Thyroid gland (tissue), 4 donors: ENCODE data around the gene GOLGA1.

ENCODE experiments used
- CTCF ChIP-seq, 6 experiments: fragments of 200-600 bp in 3 of 6; fragments of 450-650 bp in 3 of 6; sonication (generic) in 3 of 6; IDR thresholded peaks; one replicate each; pipeline ENCODE4 v1.5.1; 2016 to 2019; ENCODE audit warnings: antibody characterized with exemption in 6 of 6, mild to moderate bottlenecking in 2 of 6, inconsistent platforms in 1 of 6, moderate library complexity in 1 of 6
- POLR2A ChIP-seq, 2 donors: fragments of 450-650 bp; IDR thresholded peaks; one replicate each; pipeline ENCODE4 v1.6.1; 2017; ENCODE audit warnings: antibody characterized with exemption in 2 of 2, mild to moderate bottlenecking in 2 of 2, moderate library complexity in 1 of 2

- TF ChIP-seq CTCF (IDR thresholded peaks at IDR 0.05) (no peak), POLR2A (IDR thresholded peaks at IDR 0.05) (no peak)
These were observed 41.0 kb downstream of the GOLGA1 start for GRCh38 chr9:124899845-124900244.
